Adrenal gland (tissue), 12 donors: ENCODE measurements around the gene ZNF593OS. TPM values are rescaled to one million over a fixed set of nuclear protein-coding genes. Genes with fewer than 3 reads are reported as not detected.
A peak's percentile ranks its signal among the peaks of the same experiment; 100 is the strongest.

ENCODE experiments used
- DNase-seq, 7 donors: peaks; one replicate each; pipeline ENCODE4 v3.0.0-alpha.2; 2019 to 2020
- H3K27ac ChIP-seq, 5 donors: fragments of 200-600 bp; sonication (generic) in 4 of 5; 1 replicate in 3 of 5; 2 replicates in 2 of 5; pipeline versions ENCODE4 v1.5.1 to v1.8.0; 2016 to 2020; ENCODE audit warnings: mild to moderate bottlenecking in 1 of 5
- H3K27me3 ChIP-seq: fragments of 200-600 bp; 2 replicates; pipeline ENCODE4 v1.8.0; 2021
- H3K36me3 ChIP-seq, 2 donors: fragments of 200-600 bp; replicated peaks in 1 of 2; 1 replicate in 1 of 2; 2 replicates in 1 of 2; pipeline versions ENCODE4 v1.5.1 to v1.8.0; 2018 to 2022
- H3K4me1 ChIP-seq, 2 donors: fragments of 200-600 bp; replicated peaks in 1 of 2; 1 replicate in 1 of 2; 2 replicates in 1 of 2; pipeline versions ENCODE4 v1.5.1 to v1.8.0; 2018 to 2021
- H3K4me3 ChIP-seq, 4 donors: fragments of 200-600 bp; sonication (generic) in 3 of 4; one replicate each; pipeline ENCODE4 v1.5.1; 2016 to 2018
- H3K9me3 ChIP-seq, 3 donors: fragments of 200-600 bp; sonication (generic) in 1 of 3; replicated peaks in 1 of 3; 1 replicate in 2 of 3; 2 replicates in 1 of 3; pipeline versions ENCODE4 v1.5.1 to v1.8.0; 2016 to 2021
- POLR2A ChIP-seq, 2 donors: fragments of 450-650 bp; IDR thresholded peaks; one replicate each; pipeline ENCODE4 v1.6.1; 2017; ENCODE audit warnings: antibody characterized with exemption in 2 of 2, mild to moderate bottlenecking in 2 of 2, moderate library complexity in 1 of 2
- WGBS, 4 donors: extraction: QIAGEN DNeasy Blood & Tissue Kit in 2 of 4; methylation state at CpG; one replicate each; pipeline versions ENCODE4 v1.1.5 to v1.1.7; 2013 to 2017; 5-methylcytosine and 5-hydroxymethylcytosine counted together
- intact Hi-C, 2 donors: fragments of 100-400 bp; cut with DNase I; formaldehyde crosslinking; loops; one replicate each; pipeline versions ENCODE4 v1.14.1 to v1.15.0; 2022 to 2023
- polyA plus RNA-seq, 3 donors: library from polyadenylated mRNA; stranded (reverse); fragments of 200-250 nt in 2 of 3; fragments of 350-450 nt in 1 of 3; fragmentation: Illumina TruSeq in 1 of 3; extraction: RNeasy Lipid Tissue Mini Kit (QIAGEN cat#74804) in 1 of 3; gene quantifications; one replicate each; pipeline ENCODE4 v1.2.3, GENCODE V29; 2013 to 2014
- total RNA-seq, 9 donors: library from RNA; depleted of rRNA in 4 of 9; stranded (reverse); fragments of >200 nt in 4 of 9; fragments of 120-200 nt in 1 of 9; fragmentation: NEBNext Ultra II Directional in 1 of 9; extraction: Animal tissue kit (Norgen Biotek cat#: 25700) in 1 of 9; gene quantifications; one replicate each; pipeline versions ENCODE4 v1.1.0 to v1.2.4, GENCODE V29; 2013 to 2023
- TF ChIP-seq, protein P1 (sequence below), 6 experiments: fragments of 450-650 bp in 4 of 6; fragments of 200-600 bp in 2 of 6; sonication (generic) in 1 of 6; IDR thresholded peaks; 1 replicate in 5 of 6; 2 replicates in 1 of 6; pipeline versions ENCODE4 v1.5.1 to v1.8.0; 2016 to 2021; ENCODE audit warnings: antibody characterized with exemption in 6 of 6, mild to moderate bottlenecking in 2 of 6, moderate library complexity in 1 of 6
- donor health status: healthy with polysubstance abuse.
- donor health status: Bipolar disorder and iron deficiency.
- donor health status: DM: yes; HTN: yes; CAD: no.
- donor health status: DM: no; HTN: no; CAD: no.
- donor health status: DM: no; HTN: no; CAD: no.
- donor health status: DM: yes; HTN: yes; CAD: no.

Gene ZNF593OS
- total and polyA plus RNA-seq, 12 donors = 0.18 to 0.88 TPM; not detected in 10

DNA sequence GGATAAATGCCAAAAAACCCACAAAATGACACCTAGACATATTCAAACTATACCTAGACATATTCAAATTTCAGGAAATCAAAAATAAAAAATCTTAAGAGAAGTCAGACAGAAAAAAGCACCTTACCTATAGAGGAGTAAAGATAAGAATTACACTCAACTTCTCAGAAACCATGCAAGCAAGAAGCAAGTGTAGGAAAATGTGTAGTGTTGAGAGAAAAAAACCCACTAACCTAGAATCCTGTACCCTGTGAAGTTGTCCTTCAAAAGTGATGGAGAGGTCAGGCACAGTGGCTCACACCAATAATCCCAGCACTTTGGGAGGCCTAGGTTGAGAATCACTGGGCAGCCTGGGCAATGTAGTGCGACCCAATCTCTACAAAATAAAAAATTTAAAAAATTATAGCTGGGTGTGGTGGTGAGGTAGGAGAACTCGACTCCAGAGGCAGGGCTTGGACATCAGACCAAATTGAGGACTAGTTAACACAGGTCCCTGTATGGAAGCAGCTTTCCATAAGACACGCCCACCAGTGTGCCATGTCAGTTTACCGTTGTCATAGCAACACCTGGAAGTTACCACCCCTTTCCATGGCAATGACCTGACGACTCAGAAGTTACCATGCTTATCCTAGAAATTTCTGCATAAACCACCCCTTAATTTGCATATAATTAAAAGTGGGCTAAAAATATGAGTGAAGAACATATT, 39.4 kb downstream of the ZNF593OS start:
- peaks cover 0 to 3% of the 10 kb centered on the region in 2 donors for H3K4me1 ChIP-seq
- no peak overlapping the region for H3K27ac ChIP-seq
- TF ChIP-seq POLR2A (IDR thresholded peaks at IDR 0.05) = no peak
- TF ChIP-seq, protein P1, sequence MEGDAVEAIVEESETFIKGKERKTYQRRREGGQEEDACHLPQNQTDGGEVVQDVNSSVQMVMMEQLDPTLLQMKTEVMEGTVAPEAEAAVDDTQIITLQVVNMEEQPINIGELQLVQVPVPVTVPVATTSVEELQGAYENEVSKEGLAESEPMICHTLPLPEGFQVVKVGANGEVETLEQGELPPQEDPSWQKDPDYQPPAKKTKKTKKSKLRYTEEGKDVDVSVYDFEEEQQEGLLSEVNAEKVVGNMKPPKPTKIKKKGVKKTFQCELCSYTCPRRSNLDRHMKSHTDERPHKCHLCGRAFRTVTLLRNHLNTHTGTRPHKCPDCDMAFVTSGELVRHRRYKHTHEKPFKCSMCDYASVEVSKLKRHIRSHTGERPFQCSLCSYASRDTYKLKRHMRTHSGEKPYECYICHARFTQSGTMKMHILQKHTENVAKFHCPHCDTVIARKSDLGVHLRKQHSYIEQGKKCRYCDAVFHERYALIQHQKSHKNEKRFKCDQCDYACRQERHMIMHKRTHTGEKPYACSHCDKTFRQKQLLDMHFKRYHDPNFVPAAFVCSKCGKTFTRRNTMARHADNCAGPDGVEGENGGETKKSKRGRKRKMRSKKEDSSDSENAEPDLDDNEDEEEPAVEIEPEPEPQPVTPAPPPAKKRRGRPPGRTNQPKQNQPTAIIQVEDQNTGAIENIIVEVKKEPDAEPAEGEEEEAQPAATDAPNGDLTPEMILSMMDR (IDR thresholded peaks at IDR 0.05) = no peak
- peaks cover 0 to 5% (median 0%) of the 10 kb centered on the region in 3 donors for H3K9me3 ChIP-seq
- H3K27me3 ChIP-seq = no peaks in the 10 kb centered on the region
- H3K4me3 ChIP-seq = no peak overlapping the region
- intact Hi-C loops = no loop called here
- 77 to 84% (median 81%) methylated on average over 5 of the region's 5 CpGs for WGBS, 4 donors
- no peak for DNase-seq
- H3K36me3 ChIP-seq = no peaks in the 10 kb centered on the region

DNA sequence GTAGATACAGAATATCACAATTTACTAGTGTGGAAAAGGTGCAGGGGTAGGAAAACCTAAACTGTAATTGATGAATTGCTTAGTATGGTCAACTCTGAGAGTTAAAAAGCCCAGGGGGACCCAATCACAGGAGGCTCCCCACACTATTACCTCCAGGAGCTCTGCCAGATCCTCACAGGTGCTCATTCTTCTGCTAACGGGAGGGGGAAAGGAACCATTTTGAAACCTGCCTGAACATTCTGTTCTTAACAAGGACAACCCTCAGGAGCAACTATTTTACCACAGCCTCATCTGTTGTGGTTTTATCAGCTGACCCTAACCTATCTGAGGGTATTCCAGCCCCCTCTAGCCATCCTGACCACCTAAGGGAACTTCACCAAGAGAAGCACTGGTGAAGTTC, 40.9 kb downstream of the ZNF593OS start:
- Histone ChIP-seq H3K9me3 (peaks cover 0 to 5% (median 0%) of the 10 kb centered on the region in 3 donors), H3K4me1 (peaks cover 0 to 6% of the 10 kb centered on the region in 2 donors), H3K4me3 (no peak overlapping the region), H3K36me3 (no peaks in the 10 kb centered on the region), H3K27me3 (no peaks in the 10 kb centered on the region), H3K27ac (no peak overlapping the region)
- 33 to 63% (median 44%) methylated on average over 1 of the region's 1 CpG; no CpG with 5 or more reads in 1 of the 4 donors for WGBS, 4 donors
- intact Hi-C loops = no loop called here
- TF ChIP-seq, protein P1 (IDR thresholded peaks at IDR 0.05) = no peak
- no peak for TF ChIP-seq POLR2A (IDR thresholded peaks at IDR 0.05)
- DNase-seq = no peak

DNA sequence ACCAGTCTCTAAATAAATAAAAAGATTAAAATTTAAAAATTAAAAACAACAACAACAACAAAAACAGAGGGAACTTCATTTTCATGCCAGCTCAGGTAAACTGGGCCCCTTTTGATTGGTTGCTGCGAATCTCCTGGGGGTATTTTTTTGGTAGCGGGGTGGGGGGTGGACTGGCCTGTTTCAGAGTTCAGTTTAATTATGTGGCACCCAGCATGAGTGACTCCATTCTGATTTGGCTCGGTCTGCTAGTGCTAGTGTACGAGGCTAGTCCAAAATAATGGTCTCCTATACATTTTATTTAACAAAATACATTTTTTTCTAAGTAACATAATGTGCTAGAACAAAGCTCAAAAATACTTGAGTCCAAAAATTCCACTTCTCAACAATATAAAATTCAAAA, 41.9 kb downstream of the ZNF593OS start:
- H3K27ac ChIP-seq = no peak overlapping the region
- DNase-seq = no peak
- TF ChIP-seq, protein P1 (IDR thresholded peaks at IDR 0.05) = no peak
- no peak overlapping the region for H3K4me3 ChIP-seq
- H3K9me3 ChIP-seq = no peaks in the 10 kb centered on the region
- H3K4me1 ChIP-seq = peaks cover 0 to 9% of the 10 kb centered on the region in 2 donors
- intact Hi-C loops = no loop called here
- whole genome bisulfite sequencing, 4 donors = 79 to 94% (median 89%) methylated on average over 4 of the region's 4 CpGs
- no peaks in the 10 kb centered on the region for H3K36me3 ChIP-seq
- H3K27me3 ChIP-seq = no peaks in the 10 kb centered on the region

DNA sequence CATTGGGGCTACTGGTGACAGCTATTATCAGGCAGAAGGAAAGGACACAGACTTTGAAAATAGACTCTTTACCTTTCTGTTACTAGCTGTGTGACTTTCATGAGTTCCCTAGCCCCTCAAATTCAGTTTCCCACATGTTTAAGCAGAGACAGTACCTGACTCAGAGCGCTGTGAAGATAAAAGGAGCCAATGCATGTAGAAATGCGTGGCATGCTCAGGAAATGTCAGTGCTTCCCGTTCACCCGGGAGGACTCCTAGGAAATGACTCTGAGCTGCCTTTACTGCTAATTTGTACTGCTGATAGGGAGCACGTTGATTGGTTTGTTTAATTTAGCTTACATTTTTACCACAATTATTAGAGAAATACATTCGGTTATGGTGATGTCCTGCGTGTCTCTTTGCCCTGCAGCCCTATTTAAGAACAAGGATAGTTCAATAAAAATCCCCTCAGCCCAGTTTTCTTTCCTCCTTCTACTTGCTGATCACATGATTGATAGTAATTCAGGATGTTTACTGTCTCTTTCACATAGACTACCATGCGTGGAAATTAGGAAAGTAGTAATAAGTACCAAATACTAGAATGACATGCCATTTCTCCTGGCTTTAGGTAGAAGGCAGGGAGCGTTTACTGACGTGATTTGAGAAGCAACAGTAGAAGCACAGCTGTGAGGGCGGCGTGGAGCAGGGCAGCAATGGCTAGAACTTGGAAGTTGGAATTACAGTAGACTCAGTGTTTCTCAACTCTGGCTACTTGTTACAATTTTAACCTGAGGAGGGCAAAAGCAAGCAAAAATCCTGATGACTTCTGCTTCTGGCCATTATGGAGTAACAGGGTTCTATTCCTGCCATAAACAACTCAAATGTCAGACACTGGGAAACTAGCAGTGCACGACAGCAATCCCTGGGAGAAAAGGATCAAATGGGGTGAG, 44.1 kb downstream of the ZNF593OS start:
- Histone ChIP-seq H3K27me3 (no peaks in the 10 kb centered on the region), H3K36me3 (no peaks in the 10 kb centered on the region), H3K9me3 (no peaks in the 10 kb centered on the region), H3K4me1 (peaks cover 0 to 21% of the 10 kb centered on the region in 2 donors), H3K4me3 (no peak overlapping the region), H3K27ac (peak overlapping the region in 3 of 5 donors; percentile 11 to 59 (median 48))
- 53 to 61% (median 59%) methylated on average over 13 of the region's 13 CpGs for WGBS, 4 donors
- intact Hi-C loops = no loop called here
- DNase-seq = no peak
- TF ChIP-seq, protein P1 (IDR thresholded peaks at IDR 0.05) = no peak
- no peak for TF ChIP-seq POLR2A (IDR thresholded peaks at IDR 0.05)
